Gastrocnemius medialis (tissue), 4 donors: ENCODE data around the gene HAO2. TPM values are rescaled to one million over a fixed set of nuclear protein-coding genes. Genes with fewer than 3 reads are reported as not detected.

Experiments used
- ATAC-seq, 2 donors: fragments of 150-250 bp; one replicate each; pipeline ENCODE4 v1.9.1; 2016
- DNase-seq, 2 donors: peaks; one replicate each; pipeline ENCODE4 v3.0.0-alpha.2; 2019
- H3K27ac ChIP-seq, 4 donors: fragments of 200-600 bp; sonication (generic); 1 replicate in 1 of 4; 2 replicates in 3 of 4; pipeline ENCODE4 v1.5.1; 2016 to 2018; ENCODE audit warnings: mild to moderate bottlenecking in 2 of 4, moderate library complexity in 1 of 4
- H3K27me3 ChIP-seq, 3 donors: fragments of 200-600 bp; sonication (generic) in 2 of 3; 1 replicate in 1 of 3; 2 replicates in 2 of 3; pipeline versions ENCODE4 v1.5.1 to v1.6.0; 2016 to 2019; ENCODE audit warnings: mild to moderate bottlenecking in 1 of 3, moderate library complexity in 1 of 3
- H3K36me3 ChIP-seq, 2 donors: fragments of 200-600 bp; sonication (generic) in 1 of 2; one replicate each; pipeline ENCODE4 v1.5.1; 2017 to 2018
- H3K4me1 ChIP-seq, 2 donors: fragments of 200-600 bp; sonication (generic) in 1 of 2; one replicate each; pipeline ENCODE4 v1.5.1; 2016 to 2017; ENCODE audit warnings: mild to moderate bottlenecking in 2 of 2
- H3K4me3 ChIP-seq, 4 donors: fragments of 200-600 bp; sonication (generic) in 3 of 4; 1 replicate in 1 of 4; 2 replicates in 3 of 4; pipeline ENCODE4 v1.5.1; 2016 to 2019; ENCODE audit warnings: mild to moderate bottlenecking in 2 of 4
- H3K9me3 ChIP-seq, 3 donors: fragments of 200-600 bp; sonication (generic) in 2 of 3; 1 replicate in 1 of 3; 2 replicates in 2 of 3; pipeline ENCODE4 v1.5.1; 2016 to 2019
- POLR2A ChIP-seq, 2 donors: fragments of 450-650 bp; IDR thresholded peaks; one replicate each; pipeline ENCODE4 v1.6.1; 2017; ENCODE audit warnings: antibody characterized with exemption in 2 of 2, mild to moderate bottlenecking in 2 of 2, moderate library complexity in 2 of 2
- in situ Hi-C, 4 donors: fragments of 200-750 bp; cut with MboI; loops; one replicate each; pipeline versions ENCODE4 v1.15.0 to v1.8.0; 2017; ENCODE audit warnings: low sequenced_read_pairs in 4 of 4
- intact Hi-C: fragments of 100-400 bp; cut with DNase I; formaldehyde crosslinking; loops from one replicate; pipeline ENCODE4 v1.15.1; 2023; ENCODE audit warnings: low total_unique reads
- total RNA-seq, 4 donors: library from RNA; depleted of rRNA; stranded (reverse); fragments of >200 nt; gene quantifications; one replicate each; pipeline versions ENCODE4 v1.1.0 to v1.2.3, GENCODE V29; 2016
- TF ChIP-seq, protein P1 (sequence below), 5 experiments: fragments of 450-650 bp in 3 of 5; fragments of 200-600 bp in 2 of 5; sonication (generic) in 2 of 5; IDR thresholded peaks in 4 of 5; conservative IDR thresholded peaks in 1 of 5; 1 replicate in 4 of 5; 2 replicates in 1 of 5; pipeline ENCODE4 v1.5.1; 2016 to 2019; ENCODE audit warnings: antibody characterized with exemption in 5 of 5, mild to moderate bottlenecking in 3 of 5, moderate library complexity in 3 of 5

HAO2 gene
- total RNA-seq, 4 donors from 2014 or later: 0.18 TPM; not detected in 3

DNA sequence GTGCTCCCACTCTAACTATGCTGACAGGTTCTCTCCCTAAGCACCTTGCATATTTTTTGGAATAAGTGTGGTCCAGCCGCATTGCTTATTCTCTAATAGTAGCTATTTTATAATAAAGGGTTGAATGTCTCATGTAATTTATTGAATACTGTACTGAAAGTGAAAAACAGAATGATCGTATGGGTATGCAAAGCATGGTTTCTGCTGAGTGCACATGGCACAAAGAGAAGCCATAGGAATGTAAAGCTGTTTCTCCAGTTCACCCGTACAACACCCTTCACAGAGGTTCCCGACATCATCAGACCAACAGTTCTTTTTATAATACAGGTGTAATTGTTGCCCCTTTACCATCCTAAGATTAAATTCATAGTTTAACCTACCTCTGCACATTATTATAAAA, 8.9 kb upstream of the HAO2 start:
- TF ChIP-seq POLR2A (IDR thresholded peaks at IDR 0.05): no peak
- TF ChIP-seq, protein P1, sequence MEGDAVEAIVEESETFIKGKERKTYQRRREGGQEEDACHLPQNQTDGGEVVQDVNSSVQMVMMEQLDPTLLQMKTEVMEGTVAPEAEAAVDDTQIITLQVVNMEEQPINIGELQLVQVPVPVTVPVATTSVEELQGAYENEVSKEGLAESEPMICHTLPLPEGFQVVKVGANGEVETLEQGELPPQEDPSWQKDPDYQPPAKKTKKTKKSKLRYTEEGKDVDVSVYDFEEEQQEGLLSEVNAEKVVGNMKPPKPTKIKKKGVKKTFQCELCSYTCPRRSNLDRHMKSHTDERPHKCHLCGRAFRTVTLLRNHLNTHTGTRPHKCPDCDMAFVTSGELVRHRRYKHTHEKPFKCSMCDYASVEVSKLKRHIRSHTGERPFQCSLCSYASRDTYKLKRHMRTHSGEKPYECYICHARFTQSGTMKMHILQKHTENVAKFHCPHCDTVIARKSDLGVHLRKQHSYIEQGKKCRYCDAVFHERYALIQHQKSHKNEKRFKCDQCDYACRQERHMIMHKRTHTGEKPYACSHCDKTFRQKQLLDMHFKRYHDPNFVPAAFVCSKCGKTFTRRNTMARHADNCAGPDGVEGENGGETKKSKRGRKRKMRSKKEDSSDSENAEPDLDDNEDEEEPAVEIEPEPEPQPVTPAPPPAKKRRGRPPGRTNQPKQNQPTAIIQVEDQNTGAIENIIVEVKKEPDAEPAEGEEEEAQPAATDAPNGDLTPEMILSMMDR (IDR thresholded peaks at IDR 0.05 in 4 of 5, conservative IDR thresholded peaks at IDR 0.05 in 1 of 5): no peak
- H3K4me3 ChIP-seq: no peak overlapping the region
- no peaks in the 10 kb centered on the region for H3K36me3 ChIP-seq
- no peak overlapping the region for H3K27ac ChIP-seq
- H3K27me3 ChIP-seq: no peaks in the 10 kb centered on the region
- DNase-seq: no peak
- H3K4me1 ChIP-seq: no peaks in the 10 kb centered on the region
- in situ Hi-C loops: loop anchor here in 1 of 4 donors (25.0 kb wide), 1 partner anchor 1197 kb away; no protein-coding TSS in a partner anchor
- H3K9me3 ChIP-seq: no peaks in the 10 kb centered on the region
- ATAC-seq: no peak
- intact Hi-C loops: no loop called here

DNA sequence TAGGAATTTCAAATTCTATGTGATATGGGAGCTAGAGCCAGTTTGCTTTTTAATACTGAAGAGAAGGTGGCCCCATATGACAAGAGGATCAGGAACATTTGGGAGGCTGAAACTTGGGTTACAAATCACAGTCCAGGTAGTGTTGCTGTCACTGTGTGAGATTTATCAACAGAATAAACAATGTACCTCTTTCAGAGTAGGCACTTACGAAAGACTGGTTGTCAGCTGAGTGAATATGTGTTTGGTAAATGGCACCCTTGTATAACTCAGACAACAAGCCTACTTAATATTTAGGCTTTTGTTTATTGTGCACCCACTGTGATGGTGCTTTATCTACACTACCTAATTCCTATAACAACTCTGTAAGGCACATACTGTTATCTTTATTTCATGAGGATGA, 7.4 kb upstream of the HAO2 start:
- Histone ChIP-seq H3K4me1 (no peaks in the 10 kb centered on the region), H3K27me3 (no peaks in the 10 kb centered on the region), H3K36me3 (no peaks in the 10 kb centered on the region), H3K9me3 (no peaks in the 10 kb centered on the region), H3K27ac (no peak overlapping the region), H3K4me3 (no peak overlapping the region)
- intact Hi-C loops (no loop called here), in situ Hi-C loops (loop anchor here in 1 of 4 donors (25.0 kb wide), 1 partner anchor 1199 kb away; no protein-coding TSS in a partner anchor)
- no peak for ATAC-seq
- no peak for DNase-seq
- TF ChIP-seq, protein P1 (IDR thresholded peaks at IDR 0.05 in 4 of 5, conservative IDR thresholded peaks at IDR 0.05 in 1 of 5): no peak
- TF ChIP-seq POLR2A (IDR thresholded peaks at IDR 0.05): no peak

DNA sequence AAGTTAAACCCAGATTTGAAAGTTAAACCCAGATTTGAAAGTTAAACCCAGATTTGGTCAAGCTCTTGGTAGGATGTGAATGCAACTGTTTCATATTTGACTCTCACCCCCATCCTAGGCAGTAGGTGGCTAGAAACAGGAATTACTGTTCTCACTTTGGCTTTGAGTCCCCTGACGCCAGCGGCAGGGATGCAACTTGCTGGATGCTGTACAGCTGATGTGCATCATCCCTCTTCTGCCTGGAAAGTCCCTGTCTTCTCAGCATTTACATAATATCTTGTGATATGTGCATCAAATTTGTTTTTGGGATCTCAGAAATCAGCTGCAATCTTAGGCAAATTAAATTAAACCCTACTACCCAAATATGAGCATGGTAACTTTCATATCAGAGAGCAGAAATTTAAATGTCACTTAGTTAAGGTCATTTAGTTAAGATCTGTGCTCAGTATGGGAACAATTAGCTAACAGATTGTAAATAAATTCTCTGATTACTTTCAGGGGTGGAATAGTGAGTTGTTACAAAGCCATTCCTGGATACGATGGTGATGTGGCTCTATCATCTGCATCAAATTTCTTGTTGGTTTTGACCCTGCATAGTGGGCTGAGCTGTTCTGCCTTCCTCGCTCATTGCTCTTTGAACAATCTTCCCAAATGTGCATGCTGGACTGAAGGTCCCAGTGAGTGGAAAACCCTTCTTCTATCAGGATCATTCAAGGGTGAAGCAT, 6.8 kb upstream of the HAO2 start:
- in situ Hi-C loops: loop anchor here in 1 of 4 donors (25.0 kb wide), 1 partner anchor 1199 kb away; no protein-coding TSS in a partner anchor

DNA sequence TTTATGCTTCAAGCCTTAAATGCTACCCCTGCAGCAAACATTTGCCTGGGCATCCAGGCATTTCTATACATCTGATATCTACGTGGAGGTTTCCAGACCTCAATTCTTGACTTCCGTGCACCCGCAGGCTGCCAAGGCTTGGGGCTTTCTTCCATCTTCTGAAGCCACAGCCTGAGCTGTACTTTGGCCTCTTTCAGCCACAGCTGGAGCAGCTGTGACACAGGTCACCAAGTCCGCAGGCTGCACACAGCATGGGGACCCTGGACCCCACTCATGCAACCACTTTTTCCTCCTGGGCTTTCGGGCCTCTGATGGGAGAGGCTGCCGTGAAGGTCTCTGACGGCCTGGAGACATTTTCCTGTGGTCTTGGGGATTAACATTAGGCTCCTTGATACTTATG, 5.4 kb upstream of the HAO2 start:
- H3K27ac ChIP-seq: no peak overlapping the region
- H3K36me3 ChIP-seq: no peaks in the 10 kb centered on the region
- no peak for ATAC-seq
- no peaks in the 10 kb centered on the region for H3K4me1 ChIP-seq
- no peak overlapping the region for H3K4me3 ChIP-seq
- no peak for TF ChIP-seq POLR2A (IDR thresholded peaks at IDR 0.05)
- TF ChIP-seq, protein P1 (IDR thresholded peaks at IDR 0.05 in 4 of 5, conservative IDR thresholded peaks at IDR 0.05 in 1 of 5): no peak
- intact Hi-C loops (no loop called here), in situ Hi-C loops (loop anchor here in 1 of 4 donors (25.0 kb wide), 1 partner anchor 1201 kb away; no protein-coding TSS in a partner anchor)
- DNase-seq: no peak
- no peaks in the 10 kb centered on the region for H3K9me3 ChIP-seq
- no peaks in the 10 kb centered on the region for H3K27me3 ChIP-seq

More for the DNA sequence above, 6.8 kb upstream of the HAO2 start:
- Histone ChIP-seq H3K4me1 (no peaks in the 10 kb centered on the region), H3K9me3 (no peaks in the 10 kb centered on the region), H3K4me3 (no peak overlapping the region), H3K27ac (no peak overlapping the region), H3K36me3 (no peaks in the 10 kb centered on the region), H3K27me3 (no peaks in the 10 kb centered on the region)
- no peak for DNase-seq
- TF ChIP-seq, protein P1 (IDR thresholded peaks at IDR 0.05 in 4 of 5, conservative IDR thresholded peaks at IDR 0.05 in 1 of 5): no peak
- ATAC-seq: no peak
- intact Hi-C loops: no loop called here
